Measurements from ENCODE around the gene RARG. TPM values are rescaled to one million over a fixed set of nuclear protein-coding genes. Genes with fewer than 3 reads are reported as not detected.

RARG gene
- total RNA-seq, 1 donor from 2014 or later = 5.2 TPM

DNA sequence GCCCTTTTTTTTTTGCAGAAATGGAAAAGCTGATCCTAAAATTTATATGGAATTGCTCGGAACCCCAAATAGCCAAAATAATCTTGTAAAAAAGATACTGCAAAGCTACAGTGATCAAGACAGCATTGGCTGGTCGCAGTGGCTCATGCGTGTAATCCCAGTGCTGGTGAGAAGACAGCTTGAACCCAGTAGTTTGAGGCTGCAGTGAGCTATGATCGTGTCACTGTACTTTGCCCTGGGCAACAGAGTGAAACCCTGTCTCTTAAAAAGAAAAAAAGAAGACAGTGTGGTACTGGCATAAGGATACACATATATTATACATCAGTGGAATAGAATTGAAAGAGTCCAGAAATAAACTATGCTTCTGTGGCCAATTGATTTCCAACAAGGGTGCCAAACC lies 30.4 kb downstream of the RARG start:
- no peaks in the 10 kb centered on the region for H3K9me3 Mint-ChIP-seq (ENCODE audit: low read depth)
- peaks cover 38% of the 10 kb centered on the region for H3K27me3 Mint-ChIP-seq
- no peak for DNase-seq (ENCODE audit: low spot score, unreplicated experiment)
- no peak for TF ChIP-seq CTCF (IDR thresholded peaks at IDR 0.05; ENCODE audit: unreplicated experiment)
- no peak overlapping the region for H3K27ac Mint-ChIP-seq
- H3K4me3 Mint-ChIP-seq (ENCODE audit: low read depth) = no peak overlapping the region
- no peaks in the 10 kb centered on the region for H3K4me1 Mint-ChIP-seq (ENCODE audit: low read depth)
- H3K36me3 Mint-ChIP-seq (ENCODE audit: insufficient read depth) = no peaks in the 10 kb centered on the region

DNA sequence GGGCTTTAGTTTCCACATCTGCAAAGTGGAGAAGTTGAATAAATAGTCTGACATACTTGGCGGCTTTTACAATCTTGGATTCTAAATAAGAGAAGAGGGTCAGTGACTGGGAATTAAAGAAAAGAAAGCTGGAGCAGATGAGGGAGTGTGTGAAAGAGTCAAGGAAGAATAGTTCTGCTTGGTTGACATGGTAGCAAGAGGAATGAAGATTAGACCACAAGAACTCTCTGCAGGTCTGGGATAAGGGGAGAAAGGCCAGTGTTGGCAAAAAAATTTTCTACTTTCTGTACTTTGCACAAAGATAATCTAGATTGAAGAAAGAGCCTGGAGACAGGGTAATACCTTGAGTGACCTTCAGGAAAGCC lies 30.9 kb downstream of the RARG start:
- DNase-seq (ENCODE audit: low spot score, unreplicated experiment) = no peak
- Mint-ChIP-seq H3K36me3 (ENCODE audit: insufficient read depth) (no peaks in the 10 kb centered on the region), H3K27me3 (peaks cover 36% of the 10 kb centered on the region), H3K27ac (no peak overlapping the region), H3K4me1 (ENCODE audit: low read depth) (no peaks in the 10 kb centered on the region), H3K9me3 (ENCODE audit: low read depth) (no peaks in the 10 kb centered on the region), H3K4me3 (ENCODE audit: low read depth) (no peak overlapping the region)
- TF ChIP-seq CTCF (IDR thresholded peaks at IDR 0.05; ENCODE audit: unreplicated experiment) = no peak

DNA sequence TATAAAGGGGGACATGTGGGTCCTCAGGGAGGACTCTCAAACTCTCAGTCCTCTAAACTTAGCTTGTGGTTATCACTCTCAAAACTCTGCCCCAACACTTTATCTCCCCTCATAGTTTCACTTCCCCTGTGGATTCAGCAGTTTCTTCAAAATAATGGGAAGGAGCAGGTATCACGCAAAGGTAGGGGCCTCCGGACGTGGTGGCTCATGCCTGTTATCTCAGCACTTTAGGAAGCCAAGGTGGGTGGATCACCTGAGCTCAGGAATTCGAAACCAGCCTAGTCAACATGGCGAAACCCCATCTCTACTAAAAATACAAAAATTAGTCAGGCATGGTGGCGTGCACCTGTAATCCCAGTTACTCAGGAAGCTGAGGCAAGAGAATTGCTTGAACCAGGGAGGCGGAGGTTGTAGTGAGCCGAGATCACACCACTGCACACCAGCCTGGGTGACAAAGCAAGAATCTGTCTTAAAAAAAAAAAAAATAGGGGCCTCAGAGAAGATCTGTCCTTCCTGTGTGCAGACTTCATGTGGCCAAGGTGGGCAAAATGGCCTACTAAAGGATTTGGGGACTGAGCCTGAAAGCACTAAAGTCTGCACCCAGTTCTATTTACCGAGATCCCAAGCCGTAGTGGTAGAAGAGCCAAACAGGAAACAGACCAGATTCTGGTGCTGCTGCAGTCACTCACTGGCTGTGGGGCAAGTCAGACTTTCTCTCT lies 31.4 kb downstream of the RARG start:
- TF ChIP-seq CTCF (IDR thresholded peaks at IDR 0.05; ENCODE audit: unreplicated experiment) = no peak
- Mint-ChIP-seq H3K4me1 (ENCODE audit: low read depth) (no peaks in the 10 kb centered on the region), H3K27me3 (peaks cover 38% of the 10 kb centered on the region), H3K27ac (no peak overlapping the region), H3K4me3 (ENCODE audit: low read depth) (no peak overlapping the region), H3K36me3 (ENCODE audit: insufficient read depth) (no peaks in the 10 kb centered on the region), H3K9me3 (ENCODE audit: low read depth) (no peaks in the 10 kb centered on the region)
- DNase-seq (ENCODE audit: low spot score, unreplicated experiment) = no peak

- DNase-seq (ENCODE audit: low spot score, unreplicated experiment) = no peak
- peaks cover 44% of the 10 kb centered on the region for H3K27me3 Mint-ChIP-seq
These were observed 31.9 kb downstream of the RARG start for GRCh38 chr12:53200107-53200457.

GRCh38 chr12:53199700-53200099 lies 32.3 kb downstream of the RARG start:
- H3K4me3 Mint-ChIP-seq (ENCODE audit: low read depth) = no peak overlapping the region
- no peaks in the 10 kb centered on the region for H3K4me1 Mint-ChIP-seq (ENCODE audit: low read depth)
- H3K27ac Mint-ChIP-seq = no peak overlapping the region
- H3K9me3 Mint-ChIP-seq (ENCODE audit: low read depth) = no peaks in the 10 kb centered on the region
- H3K36me3 Mint-ChIP-seq (ENCODE audit: insufficient read depth) = no peaks in the 10 kb centered on the region
- no peak for DNase-seq (ENCODE audit: low spot score, unreplicated experiment)
- peaks cover 46% of the 10 kb centered on the region for H3K27me3 Mint-ChIP-seq
- no peak for TF ChIP-seq CTCF (IDR thresholded peaks at IDR 0.05; ENCODE audit: unreplicated experiment)

More at GRCh38 chr12:53200107-53200457, 31.9 kb downstream of the RARG start:
- Mint-ChIP-seq H3K4me1 (ENCODE audit: low read depth) (no peaks in the 10 kb centered on the region), H3K36me3 (ENCODE audit: insufficient read depth) (no peaks in the 10 kb centered on the region), H3K9me3 (ENCODE audit: low read depth) (no peaks in the 10 kb centered on the region), H3K4me3 (ENCODE audit: low read depth) (no peak overlapping the region), H3K27ac (no peak overlapping the region)
- TF ChIP-seq CTCF (IDR thresholded peaks at IDR 0.05; ENCODE audit: unreplicated experiment) = no peak

Measured in progenitor cell of endocrine pancreas (in vitro differentiated cells).